ENCODE data around the gene PSAP.
A peak's percentile ranks its signal among the peaks of the same experiment; 100 is the strongest.

The PSAP gene

DNA sequence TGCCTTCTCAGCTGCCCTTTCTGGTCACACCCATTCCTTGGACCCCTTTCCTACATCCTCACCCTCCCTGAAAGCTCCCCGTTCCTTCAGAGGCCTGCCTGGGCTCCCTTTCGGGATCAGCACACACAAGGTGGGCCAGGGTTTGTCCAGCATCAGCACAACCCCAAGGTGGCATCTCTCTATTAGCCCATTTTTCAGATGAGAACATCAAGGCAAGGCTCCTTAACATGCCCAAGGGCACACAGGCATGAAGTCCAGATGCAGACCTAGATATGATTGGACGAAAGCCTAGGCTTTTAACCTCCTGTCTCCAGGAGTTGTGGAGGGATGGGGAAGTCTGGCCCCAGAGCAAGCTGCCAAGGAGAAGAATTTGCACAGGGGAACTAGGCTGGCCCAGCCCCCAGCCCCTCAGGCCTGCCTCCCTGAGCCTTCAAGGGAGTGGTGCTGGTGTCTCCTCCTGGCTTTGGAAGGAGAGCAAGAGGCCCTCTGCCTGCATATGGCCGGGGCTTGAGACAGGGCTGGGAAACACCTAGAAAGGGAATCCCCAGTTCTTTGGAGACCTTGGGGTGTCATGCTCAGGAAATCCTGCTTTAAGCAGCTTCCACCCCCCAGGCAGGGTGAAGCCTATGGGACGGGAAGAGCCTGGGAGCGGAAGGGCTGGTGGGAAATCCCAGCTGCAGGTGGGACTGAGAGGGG lies 68.7 kb downstream of the PSAP start:
- DNase-seq: no peak

DNA sequence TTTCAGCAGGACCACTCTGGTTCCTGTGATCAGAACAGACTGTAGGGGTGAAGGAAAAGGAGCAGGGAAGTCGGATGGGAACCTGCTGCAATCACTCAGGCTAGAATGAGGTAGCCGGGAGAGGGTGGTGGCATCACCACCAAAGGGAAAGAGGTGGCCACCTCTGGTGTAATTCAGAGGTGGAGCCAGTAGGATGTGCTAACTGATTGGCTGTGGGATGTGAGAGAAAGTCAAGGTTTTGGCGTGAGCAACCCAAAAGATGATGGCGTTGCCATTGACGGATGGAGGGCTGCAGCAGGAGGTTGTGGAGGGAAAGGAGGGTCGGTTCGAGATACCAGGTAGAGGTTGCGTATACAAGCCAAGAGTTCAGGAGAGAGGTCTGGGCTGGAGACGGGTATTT lies 70.3 kb downstream of the PSAP start:
- DNase-seq: no peak

DNA sequence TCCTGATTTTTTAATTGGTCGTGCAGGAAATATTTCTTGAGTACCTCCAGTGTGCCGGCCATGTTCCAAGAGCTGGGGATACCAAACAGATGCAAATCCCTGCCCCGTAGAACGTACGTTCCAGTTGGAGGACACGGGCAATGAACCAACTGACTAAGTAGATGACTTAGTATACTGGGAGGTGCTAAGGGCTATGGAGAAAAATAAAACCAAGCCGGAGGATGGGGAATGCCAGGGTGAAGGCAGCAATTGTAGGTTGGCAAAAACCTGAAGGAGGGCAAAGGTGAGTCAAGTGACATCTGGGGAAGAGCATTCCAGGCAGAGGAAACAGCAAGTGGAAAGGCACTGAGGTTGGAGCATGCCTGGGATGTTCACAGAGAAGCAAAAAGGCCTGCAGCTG lies 70.9 kb downstream of the PSAP start:
- DNase-seq: no peak

DNA sequence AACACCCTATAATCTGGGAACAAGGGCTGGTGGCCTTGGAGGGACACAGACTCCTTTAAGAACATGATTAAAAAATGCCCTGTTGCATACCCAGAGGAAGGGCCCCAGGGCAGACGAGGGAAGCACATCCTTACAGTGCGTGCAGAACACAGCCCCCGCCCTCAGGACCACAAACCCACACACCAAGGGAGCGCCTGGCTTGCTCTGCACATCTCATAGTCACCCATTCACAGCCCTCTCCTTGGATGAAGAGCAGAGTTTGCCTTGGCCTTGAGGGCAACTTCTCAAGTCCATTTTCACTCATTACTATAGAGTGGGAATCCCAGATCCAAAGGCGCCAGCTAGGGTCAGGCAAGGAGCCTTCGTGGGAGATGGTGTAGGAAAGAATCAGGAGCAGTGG lies 71.4 kb downstream of the PSAP start:
- no peak for DNase-seq

DNA sequence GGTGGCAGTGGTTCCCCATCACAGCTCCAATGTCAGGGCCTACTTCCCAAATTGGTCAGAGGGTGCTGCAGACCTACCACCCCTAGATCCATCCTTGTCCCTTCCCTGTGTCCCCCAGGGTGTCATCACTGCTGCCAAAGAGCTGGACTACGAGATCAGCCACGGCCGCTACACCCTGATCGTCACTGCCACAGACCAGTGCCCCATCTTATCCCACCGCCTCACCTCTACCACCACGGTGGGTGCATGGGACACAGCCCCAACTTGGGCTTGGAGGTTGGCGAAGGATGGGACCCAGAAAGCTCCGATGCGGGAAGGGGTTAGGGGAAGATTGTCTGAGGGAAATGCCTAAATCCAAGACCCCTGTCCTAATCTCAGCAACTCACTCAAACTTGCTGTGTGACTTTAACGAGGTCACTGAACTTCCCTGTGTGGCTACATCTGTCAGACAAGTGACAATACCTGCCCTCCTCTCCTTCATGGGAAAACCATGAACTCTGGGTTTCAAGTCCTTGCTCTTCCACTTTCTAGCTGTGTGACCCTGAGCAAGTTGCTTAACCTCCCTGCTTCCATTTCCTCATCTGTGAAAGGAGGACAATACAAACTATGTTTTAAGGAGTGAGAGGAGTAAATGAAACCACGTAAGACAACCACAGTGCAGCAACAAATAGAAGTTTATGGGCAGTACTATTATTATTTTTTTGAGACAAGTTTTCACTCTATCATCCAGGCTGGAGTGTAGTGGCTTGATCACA lies 72.8 kb downstream of the PSAP start:
- no peak for DNase-seq

DNA sequence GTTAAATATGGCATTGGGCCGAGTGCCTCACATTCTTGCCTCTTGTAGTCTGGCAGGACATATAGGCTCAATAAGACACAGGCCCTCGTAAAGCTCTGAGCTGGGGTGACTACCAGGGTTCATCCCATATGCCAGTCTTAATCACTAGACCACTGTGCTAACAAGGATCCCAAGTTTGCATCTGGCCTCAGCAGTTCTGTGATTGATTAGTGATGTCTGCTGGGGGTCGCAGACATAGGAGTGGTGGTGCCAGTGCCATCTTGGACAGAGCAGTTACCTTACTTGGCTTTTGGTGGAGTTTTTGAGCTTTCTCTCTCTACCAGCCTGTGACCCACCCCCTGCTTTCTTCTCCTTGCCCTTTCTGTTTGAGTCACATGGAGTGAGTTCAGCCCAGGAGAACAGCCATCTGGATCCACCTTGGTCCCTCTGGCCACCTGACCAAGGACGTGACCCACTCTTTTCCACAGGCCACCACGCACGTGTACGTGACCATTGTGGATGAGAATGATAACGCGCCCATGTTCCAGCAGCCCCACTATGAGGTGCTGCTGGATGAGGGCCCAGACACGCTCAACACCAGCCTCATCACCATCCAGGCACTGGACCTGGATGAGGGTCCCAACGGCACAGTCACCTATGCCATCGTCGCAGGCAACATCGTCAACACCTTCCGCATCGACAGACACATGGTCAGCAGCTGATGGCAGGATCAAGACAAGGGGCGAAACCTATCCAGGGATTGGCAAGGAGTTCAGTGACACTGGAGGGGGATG lies 73.7 kb downstream of the PSAP start:
- no peak for DNase-seq

DNA sequence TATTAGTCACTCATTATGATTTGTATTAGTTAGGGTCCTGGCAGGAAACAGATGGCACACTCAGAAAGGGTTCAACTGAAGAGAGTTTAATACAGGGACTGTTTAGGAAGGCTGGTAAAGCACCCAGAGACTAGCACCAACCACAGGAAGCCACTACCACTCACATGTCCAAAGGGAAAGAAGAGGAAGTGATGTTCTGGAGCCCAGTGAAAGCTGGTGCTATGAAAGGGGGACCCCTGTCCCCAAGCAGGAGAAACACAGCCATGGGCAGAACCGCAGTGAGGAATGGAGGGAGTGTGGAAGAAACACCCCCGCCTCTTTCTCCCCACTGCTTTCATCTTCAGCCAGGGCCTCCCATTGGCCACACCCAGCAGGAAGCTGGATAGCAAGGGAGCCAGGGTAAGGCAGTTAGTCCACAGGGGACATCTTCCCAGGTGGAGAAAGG lies 74.5 kb downstream of the PSAP start:
- DNase-seq: no peak

DNA sequence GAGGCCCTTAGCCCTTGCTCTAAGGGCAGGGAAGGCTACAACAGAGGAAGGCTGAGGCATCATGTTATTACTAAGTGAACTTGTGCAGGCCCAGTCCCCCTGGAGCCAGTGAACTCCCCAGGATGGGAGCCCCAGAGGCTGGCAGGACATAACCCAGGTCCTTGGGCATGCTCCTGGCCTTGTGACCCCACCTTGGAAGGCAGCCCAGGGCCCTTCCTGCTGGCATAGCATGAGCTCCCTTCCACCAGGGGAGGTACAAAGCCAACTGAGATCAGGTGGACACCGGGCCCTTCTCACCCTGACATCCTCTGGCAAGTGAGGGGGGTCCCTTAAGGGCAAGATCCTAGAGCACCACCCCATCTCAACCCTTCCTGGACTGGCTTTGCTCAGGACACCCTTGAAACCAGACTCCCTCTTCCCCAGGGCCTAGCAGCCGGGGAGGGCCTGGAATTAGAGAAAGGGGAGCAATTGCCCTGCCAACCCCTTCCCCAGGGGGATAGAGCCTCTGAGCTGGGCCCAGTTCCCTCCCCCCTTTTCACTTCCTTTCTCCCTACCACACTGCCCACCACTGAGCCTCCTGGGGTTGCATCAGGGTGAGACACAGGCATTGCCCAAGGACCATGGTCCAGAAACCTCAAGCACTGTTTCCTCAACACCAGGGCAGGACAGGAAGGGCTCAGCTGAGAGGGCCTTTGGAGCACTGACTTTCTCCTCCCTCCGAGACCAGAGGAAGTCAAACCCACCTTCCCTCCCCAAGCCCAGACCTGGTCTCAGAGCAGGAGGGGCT lies 75.9 kb downstream of the PSAP start:
- DNase-seq: no peak

DNA sequence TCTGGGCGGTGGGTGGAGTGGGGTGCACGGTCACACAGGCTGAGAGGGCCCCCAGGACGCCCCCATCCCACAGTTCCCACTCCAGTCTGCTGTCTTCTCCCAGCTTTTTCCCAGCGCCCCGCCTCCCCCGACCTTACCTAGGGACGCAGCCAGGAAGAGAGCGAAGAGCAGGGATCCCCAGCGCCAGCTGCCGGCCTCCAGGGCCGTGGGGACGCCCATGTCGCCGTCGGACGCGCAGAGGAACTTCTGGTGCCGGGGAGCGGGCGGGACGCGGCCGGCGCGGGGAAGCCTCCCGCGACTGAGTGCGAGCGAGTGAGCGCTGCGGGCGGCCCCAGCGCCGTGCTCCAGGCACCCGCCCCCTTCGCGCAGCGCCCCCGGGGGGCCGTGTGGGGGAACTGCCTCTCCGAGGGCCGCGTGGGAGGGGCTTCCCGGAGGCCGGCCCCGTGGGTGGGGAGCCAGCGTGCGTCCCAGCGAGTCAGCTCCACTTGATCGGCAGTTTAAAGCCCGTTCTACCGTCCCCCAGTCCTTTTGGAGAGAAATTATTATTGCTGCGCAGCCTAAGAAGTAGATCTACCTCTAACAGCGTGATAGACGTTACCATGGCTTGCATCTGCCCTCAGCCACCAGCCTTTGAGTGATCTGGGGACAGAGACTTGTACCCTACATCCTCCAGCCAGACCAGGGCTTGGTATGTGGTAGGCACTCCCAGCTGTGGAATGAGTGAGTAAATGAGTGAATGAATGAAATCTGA lies 77.7 kb downstream of the PSAP start, which contains the start of gene VSIR:
VSIR (minus strand) TSS at position 300 of the 751 bp plus-strand sequence; CDS start at position 219, 81 bp downstream.
- peak; percentile 98 for DNase-seq

DNA sequence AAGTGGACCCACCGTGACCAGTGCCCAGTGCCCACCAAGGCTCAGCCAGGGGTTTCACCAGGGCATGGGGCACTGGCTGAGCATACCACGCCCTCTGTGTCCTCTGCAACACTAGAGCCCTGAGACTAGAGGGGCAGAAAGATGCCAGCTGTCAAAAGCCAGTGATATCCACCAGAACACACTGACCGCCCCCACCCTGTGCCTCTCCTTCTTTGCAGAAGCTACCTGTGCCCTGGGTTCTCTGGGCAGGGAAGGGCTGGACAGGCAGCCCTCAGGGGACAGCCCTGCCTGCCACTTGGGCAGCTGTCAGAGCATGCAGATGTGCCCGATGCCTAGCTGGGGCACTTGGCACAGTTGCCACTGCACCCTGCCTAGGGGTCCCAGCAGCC lies 78.2 kb downstream of the PSAP start:
- peak; percentile 40 for DNase-seq

DNA sequence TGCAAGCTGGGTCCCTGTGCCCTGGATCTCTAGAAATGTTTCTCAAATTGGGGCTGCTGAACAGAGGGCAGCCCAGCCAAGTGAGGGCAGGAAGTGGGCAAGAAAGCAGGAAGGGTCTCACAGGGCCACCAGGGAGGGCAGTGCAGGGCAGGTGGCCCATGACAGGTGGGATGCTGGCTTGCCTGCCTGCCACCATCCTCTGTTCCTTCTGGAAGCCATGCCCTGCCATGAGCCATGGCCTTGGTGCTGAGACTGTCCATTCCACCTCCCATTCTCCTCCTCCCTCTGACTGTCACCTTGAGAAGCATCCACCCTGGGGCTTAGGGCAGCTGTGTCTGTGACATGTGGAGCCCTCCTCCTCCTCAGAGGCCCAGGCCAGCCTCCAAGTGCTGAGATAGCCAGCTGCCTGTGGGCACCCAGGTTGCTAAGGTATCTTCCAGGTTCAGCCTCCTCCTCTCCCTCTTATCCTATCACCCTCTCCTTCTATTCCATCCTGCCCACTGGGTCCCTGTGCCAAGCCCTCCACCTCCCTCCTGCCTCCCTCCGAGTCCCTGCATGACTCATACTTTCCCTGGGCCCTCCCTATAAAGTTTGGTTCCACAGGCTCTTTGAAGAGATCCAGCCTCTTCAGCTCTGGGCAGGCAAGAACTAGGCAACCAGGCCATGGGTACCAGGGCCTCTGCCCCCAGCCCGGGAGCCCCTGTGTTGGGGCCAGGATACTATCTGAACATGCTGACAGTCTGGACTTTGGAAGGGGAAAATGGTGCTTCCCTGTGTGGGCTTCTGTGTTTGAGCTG lies 79.0 kb downstream of the PSAP start:
- peak; percentile 57 for DNase-seq

DNA sequence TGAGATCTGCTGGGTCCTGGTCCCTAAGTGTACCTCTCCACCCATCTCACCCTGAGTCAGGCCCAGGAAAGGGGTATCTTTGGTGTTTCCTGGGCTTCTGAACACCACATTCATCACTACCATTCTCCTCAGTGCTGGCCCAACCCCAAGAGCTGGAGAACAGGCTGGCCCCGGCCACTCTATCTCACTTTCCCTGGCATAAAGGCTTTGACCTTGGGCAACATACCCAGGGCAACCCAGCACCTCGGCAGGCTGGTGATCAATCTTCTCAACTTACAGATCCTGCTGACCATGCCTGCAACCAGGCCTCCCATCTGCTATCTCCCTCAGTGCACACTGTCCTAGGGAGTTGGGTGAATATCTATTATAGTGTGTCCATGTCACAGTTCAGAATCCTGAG lies 79.8 kb downstream of the PSAP start:
- DNase-seq: no peak

DNA sequence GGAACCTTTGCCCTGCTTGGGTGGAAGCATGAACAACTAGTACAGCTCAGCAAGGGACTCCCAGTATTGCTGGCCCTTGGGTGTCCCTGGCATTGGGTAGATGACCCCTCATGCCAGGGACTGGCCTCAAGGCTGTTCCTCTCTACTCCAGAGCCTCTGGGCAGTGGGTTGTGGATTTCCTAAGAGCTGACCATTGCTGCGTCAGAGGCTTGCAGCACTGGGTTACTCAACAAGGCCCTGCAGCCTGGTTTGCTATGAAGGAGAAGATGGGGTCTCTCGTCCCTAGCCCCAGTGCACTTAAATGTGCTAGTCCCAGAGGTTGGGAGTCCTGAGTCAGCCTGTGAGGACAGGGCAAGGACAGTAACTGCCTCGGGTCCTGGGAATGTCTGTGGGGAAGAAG lies 80.3 kb downstream of the PSAP start:
- DNase-seq: no peak

DNA sequence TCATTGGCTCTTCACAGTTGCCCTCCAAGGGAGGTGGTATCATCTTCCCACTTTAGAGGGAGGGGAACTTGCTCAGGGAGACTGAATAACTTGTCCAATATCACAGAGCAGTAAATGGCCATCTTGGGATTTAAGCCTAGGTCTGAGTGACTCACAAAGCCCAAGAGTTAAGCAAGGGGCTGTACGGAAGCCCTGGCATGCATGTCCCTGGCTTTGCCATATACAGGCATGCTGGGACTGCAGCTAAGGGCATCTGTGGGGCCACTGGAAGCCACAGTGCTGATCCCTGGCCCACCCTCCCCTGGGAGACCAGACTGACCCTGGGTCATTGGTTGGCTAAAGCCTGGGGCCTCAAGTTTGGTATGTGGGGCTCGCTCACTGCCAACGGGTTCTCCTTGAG lies 80.8 kb downstream of the PSAP start:
- DNase-seq: no peak

DNA sequence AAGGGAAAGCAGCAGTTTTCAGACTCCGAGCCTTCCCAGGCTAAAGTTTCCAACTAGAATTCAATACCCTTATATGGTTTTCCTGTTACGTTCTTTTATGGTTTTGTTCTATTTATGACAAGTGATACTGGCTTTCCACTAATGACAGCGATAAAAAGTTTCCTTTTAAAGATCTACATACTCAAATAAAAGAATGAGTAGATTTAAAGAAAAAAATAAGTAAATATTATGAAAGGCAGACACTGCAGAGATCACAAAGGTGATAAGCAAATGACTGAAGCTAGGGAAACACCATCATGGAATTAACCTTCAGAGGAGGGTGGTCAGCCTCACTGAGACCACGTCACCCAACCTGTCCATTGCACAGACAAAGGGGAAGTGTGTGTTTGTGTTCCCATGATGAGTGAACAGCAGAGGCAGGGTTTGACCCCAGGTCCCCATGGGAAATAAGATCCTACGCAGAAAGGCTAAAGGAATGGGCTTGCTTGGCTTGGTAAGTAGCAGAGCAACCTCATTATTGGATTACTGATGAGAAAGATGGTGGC lies 81.7 kb downstream of the PSAP start:
- peak; percentile 52 for DNase-seq

DNA sequence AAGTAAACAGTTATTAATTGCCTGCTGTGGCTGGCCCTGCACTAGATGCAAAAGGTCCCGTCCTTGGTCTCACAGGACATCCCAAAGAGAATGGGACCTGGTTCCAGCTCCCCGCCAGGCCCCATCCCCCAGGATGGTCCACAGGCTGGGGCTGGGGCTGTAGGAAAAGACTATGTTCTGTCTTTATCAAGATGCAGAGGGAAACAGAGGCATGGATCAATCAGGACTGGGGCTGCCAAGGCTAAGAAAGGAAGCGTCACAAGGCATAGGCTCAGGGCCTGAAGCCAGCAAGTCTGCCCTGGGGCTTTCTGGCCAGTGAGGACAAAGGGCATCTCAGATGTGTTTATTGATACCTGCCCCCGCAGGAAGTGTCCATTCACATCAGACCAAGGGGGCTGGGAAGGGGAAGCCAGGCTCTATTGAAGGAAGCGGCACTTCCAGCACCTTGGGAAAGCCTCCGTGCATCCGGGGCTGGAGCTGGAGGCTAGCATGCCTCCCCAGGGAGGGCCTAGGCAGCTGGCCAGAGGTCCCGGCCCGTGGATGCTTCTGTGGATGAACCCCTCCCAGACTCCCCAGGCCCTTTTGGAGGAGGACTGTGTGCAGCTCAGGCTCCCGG lies 83.5 kb downstream of the PSAP start:
- DNase-seq: no peak

DNA sequence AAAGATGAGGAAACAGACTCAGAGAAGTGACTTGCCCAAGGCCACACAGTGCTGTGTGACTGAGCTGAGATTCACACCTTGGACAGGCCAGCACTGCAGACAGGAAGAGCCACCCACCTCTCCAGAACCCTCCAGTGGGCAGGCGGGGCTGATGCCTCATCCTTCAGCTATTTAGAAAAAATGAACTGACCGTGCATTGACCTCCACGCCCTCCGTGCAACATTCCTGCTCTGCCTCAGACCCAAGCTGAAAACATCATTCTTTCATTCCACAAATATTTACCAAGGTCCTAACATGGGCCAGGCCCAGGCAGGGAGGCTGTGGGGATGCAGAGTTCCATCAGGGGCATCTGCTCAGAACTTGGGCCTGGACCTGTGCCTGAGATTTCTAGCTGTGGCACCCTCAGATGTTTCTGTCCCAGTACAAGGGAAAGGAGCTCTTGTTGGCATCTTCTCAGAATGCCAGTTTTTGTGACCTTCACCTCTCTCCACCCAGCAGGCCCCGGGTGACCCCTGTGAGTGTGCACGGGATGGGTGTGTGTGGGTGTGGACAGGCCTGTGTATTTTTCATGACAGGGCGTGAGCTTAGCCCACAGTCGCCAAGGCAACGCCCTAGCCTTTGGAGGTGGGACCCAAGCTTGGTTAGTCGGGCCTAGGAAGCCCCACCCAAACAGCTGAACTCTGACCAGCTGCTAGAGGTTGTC lies 84.2 kb downstream of the PSAP start:
- DNase-seq: peak; percentile 61

All from stimulated activated CD8-positive, alpha-beta memory T cell treated with anti-CD3 and anti-CD28 coated beads, Interleukin-4, amount 100 ng/mL, for 48 hours (primary cell).